GM21526 (cell line): ENCODE measurements around the gene PITPNC1.

Source experiments
- ATAC-seq: cut with Tn5 transposase; IDR thresholded peaks from one replicate; pipeline ENCODE4 v1.9.1; 2021; ENCODE audit warnings: moderate library complexity; ENCODE audit not compliant: unreplicated experiment, low FRiP score

PITPNC1 gene

GRCh38 chr17:67662712-67663111 lies 285.6 kb downstream of the PITPNC1 start:
- ATAC-seq = no peak

- no peak for ATAC-seq
Measured at GRCh38 chr17:67663457-67663856, 286.4 kb downstream of the PITPNC1 start.

- no peak for ATAC-seq
Measured at GRCh38 chr17:67666028-67666427, 288.9 kb downstream of the PITPNC1 start.

DNA sequence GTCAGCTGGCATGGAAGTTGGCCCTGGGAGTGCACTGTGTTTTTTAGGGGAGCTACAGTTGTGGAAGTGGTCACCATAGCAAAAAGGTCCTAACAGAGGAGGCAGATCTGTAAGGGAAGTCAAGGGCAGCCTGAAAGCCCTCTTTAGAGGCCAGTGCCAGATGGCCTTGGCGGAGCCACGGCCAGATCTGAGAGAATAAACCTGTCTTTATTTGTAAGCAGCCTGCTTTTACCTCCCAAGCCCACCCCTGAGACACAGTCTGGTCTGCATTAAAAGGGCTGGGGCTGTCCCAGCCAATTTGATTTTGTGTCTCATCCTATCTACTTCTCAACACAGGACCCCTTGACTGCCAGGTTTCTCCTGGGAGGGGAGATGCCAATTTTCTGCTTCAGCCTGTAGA lies 289.6 kb downstream of the PITPNC1 start:
- ATAC-seq = no peak

GRCh38 chr17:67671493-67671892 lies 294.4 kb downstream of the PITPNC1 start:
- no peak for ATAC-seq

DNA sequence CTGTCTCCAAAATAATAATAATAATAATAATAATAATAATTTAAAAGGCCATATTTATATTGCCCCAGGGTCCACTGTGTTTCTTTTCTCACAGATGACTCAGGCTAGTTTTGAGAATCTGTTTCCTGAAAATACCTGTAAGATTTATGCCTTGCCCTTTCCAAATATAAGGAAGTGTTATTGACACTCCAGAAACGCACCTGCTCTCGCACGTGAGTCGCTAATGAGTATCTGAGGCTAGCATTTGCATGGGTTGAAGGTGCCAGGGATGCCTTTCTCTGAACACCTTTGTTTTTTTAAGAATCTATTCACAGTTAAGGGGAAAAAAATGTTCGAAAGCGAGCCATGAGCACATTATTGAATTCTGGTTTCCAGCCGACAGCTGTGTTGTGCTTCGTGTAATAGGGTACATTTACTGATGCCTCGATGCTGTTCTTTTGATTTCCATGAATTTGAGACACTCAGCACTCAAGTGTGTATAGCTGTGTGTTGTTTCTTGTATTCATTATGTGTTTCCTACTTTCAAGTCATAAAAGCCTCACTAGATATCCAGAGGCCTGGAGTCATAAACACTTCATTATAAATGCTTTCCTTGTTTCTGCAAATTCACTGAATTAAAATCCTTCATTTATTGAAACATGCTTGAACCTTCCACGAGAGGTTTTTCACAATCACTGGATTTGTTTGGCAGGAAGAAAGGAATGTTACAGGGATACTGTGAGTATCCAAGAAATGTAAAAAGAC lies 295.7 kb downstream of the PITPNC1 start:
- no peak for ATAC-seq

DNA sequence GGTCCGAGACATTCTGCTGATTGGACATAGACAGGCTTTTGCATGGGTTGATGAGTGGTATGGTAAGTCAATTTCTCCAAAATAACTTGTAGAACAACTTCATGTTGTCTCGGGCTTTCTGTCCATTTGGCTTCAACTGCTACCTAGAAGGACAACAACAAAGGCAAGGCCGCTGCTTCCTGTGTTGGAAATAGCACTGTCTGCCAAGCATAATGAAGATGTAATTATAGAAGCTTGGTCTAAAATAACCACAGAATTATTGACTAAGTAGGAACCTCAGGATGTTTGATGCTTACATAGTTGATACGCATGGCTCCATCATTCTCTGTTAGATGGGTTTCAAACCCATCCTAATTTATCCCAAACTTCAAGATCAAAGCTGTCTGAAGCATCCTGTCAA lies 298.4 kb downstream of the PITPNC1 start:
- no peak for ATAC-seq

DNA sequence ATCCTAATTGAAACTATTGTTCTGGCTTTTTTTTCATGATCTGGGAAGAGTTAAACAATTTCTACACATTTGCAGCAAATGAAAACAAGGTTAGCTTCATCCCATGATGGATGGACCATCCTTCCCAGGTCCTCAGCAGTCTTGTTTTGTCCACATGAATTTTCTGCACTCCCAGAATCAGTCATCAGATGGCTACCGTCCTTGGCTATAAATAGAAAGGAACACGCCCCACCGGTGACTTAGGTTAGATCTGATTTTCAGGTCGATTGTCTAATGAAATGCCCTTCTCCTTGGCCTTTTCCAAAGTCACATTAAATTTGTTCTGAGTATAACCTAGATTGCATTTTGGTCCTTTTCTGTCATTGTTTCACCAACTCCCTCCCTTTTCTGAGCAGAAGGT lies 299.2 kb downstream of the PITPNC1 start:
- no peak for ATAC-seq

DNA sequence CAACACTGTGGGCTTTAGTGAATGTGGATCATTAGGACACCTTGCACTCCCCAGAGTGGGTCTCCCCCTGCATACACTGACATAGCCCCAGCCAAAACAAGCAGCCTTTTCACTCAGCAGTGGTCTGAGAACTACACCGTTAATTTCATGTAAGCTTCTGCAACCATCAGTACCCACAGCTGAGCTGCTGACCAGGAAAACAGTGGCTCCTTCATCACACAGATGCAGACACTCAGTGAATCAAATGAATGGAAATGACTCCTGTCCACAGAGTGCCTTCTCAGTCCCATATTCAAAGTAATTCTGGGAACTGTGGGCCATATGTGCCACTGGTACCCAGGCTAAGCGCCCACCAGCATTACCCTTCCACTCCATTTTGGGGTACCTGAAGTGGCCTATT lies 301.3 kb downstream of the PITPNC1 start:
- no peak for ATAC-seq

DNA sequence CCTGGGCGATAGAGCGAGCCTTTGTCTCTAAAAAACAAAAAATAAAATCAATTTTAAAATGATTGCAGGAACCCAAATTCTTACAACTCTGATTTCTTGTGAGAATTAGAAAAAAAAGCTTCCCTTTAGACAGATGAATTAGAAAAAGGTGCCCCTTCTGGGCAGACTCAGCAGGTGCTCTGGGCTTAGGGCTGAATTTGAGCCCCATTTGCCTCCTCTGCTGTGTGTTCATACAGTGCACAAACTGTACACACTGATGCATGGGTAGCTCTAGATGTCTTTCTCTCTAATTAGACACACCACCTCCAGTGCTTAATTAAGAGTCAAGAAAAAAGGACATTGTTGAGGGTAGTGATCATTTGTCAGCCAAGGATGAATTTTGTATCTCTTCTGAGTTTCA lies 302.1 kb downstream of the PITPNC1 start:
- ATAC-seq = no peak

DNA sequence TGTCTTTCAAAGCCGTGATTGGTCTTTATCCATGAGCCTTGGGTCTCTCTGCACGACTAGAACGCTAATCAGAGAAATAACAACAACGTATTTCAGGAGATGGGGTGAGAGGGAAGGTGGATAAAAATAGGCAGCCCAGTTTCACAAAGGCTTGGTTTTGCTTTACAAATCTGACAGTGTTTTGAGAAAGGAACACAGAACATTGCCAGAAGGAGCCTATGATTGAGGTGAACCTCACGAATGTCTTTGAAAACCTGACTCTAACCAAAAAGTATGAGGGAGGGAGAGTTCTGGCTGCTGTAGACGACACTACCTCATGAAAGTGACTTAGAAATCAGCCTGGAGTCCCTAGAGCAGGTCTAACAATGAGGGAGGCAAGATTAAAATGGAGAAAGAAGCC lies 302.6 kb downstream of the PITPNC1 start:
- no peak for ATAC-seq

GRCh38 chr17:67680445-67681224 lies 303.6 kb downstream of the PITPNC1 start:
- no peak for ATAC-seq

GRCh38 chr17:67682196-67682595 lies 305.1 kb downstream of the PITPNC1 start:
- no peak for ATAC-seq

DNA sequence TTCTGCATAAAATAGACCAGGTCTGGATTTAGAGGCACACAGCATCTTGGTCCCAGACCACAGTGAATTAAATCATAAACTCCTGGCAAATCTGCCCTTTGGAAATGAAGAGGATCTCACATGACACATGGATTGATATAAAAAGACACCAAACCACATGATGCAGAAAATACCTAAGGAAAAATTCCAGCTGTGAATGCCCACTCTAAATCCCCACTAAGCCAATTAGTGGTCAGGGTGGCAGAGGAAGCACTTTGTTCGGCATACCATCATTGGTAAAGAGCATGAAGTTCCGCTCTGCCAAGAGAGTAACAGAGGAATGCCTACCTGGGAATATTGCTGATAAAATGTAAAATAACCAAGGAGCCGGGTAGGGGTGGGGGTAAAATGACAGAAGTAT lies 308.3 kb downstream of the PITPNC1 start:
- no peak for ATAC-seq

GRCh38 chr17:67686241-67686640 lies 309.2 kb downstream of the PITPNC1 start:
- no peak for ATAC-seq

- ATAC-seq = no peak
Measured at GRCh38 chr17:67687511-67687910, 310.4 kb downstream of the PITPNC1 start.

GRCh38 chr17:67689534-67690177 lies 312.6 kb downstream of the PITPNC1 start:
- ATAC-seq = no peak

- ATAC-seq = no peak
Measured at GRCh38 chr17:67693811-67694210, 316.7 kb downstream of the PITPNC1 start.

- ATAC-seq = no peak
Measured at GRCh38 chr17:67696347-67696746, 319.3 kb downstream of the PITPNC1 start.

GRCh38 chr17:67696853-67697498 lies 319.9 kb downstream of the PITPNC1 start:
- no peak for ATAC-seq
